Sigmoid colon (tissue), 7 donors: ENCODE results near the gene CDIP1. TPM values are rescaled to one million over a fixed set of nuclear protein-coding genes. Genes with fewer than 3 reads are reported as not detected.

Experiments used
- DNase-seq: peaks from one replicate; pipeline ENCODE4 v3.0.0-alpha.2; 2019
- H3K27ac ChIP-seq, 4 donors: fragments of 200-600 bp; sonication (generic); one replicate each; pipeline ENCODE4 v1.5.1; 2016 to 2019; ENCODE audit warnings: mild to moderate bottlenecking in 1 of 4
- H3K27me3 ChIP-seq, 3 donors: fragments of 200-600 bp; sonication (generic); one replicate each; pipeline ENCODE4 v1.5.1; 2019; ENCODE audit warnings: mild to moderate bottlenecking in 1 of 3
- H3K36me3 ChIP-seq, 4 donors: fragments of 200-600 bp; sonication (generic); one replicate each; pipeline ENCODE4 v1.5.1; 2016 to 2019
- H3K4me1 ChIP-seq, 4 donors: fragments of 200-600 bp; sonication (generic); one replicate each; pipeline ENCODE4 v1.5.1; 2017 to 2019
- H3K4me3 ChIP-seq, 4 donors: fragments of 200-600 bp; sonication (generic); one replicate each; pipeline ENCODE4 v1.5.1; 2017 to 2019; ENCODE audit warnings: mild to moderate bottlenecking in 2 of 4, moderate library complexity in 1 of 4
- H3K9me3 ChIP-seq, 4 donors: fragments of 200-600 bp in 3 of 4; sonication (generic) in 3 of 4; one replicate each; pipeline versions ENCODE4 v1.5.1 to v1.6.1; 2013 to 2019
- CTCF ChIP-seq, 4 experiments: fragments of 450-650 bp in 3 of 4; fragments of 200-600 bp in 1 of 4; IDR thresholded peaks; one replicate each; pipeline ENCODE4 v1.5.1; 2016 to 2019; ENCODE audit warnings: antibody characterized with exemption in 4 of 4, mild to moderate bottlenecking in 3 of 4, moderate library complexity in 2 of 4
- EP300 ChIP-seq, 4 donors: sonication (generic); formaldehyde crosslinking; IDR thresholded peaks; one replicate each; pipeline ENCODE4 v1.6.1; 2017; ENCODE audit warnings: antibody characterized with exemption in 4 of 4
- POLR2A ChIP-seq, 2 donors: fragments of 450-650 bp; IDR thresholded peaks; one replicate each; pipeline ENCODE4 v1.6.1; 2016; ENCODE audit warnings: antibody characterized with exemption in 2 of 2, mild to moderate bottlenecking in 2 of 2, moderate library complexity in 2 of 2
- POLR2AphosphoS5 ChIP-seq, 4 donors: sonication (generic); formaldehyde crosslinking; IDR thresholded peaks; one replicate each; pipeline ENCODE4 v1.6.1; 2017; ENCODE audit warnings: antibody characterized with exemption in 4 of 4
- WGBS, 2 donors: extraction: QIAGEN DNeasy Blood & Tissue Kit; methylation state at CpG; one replicate each; pipeline ENCODE4 v1.1.7; 2013; 5-methylcytosine and 5-hydroxymethylcytosine counted together
- intact Hi-C: fragments of 100-400 bp; cut with DNase I; formaldehyde crosslinking; loops from one replicate; pipeline ENCODE4 v1.15.1; 2023
- polyA plus RNA-seq, 3 donors: library from polyadenylated mRNA; stranded (reverse); fragments of 200-250 nt; gene quantifications; one replicate each; pipeline ENCODE4 v1.2.3, GENCODE V29; 2013
- total RNA-seq, 4 donors: library from RNA; depleted of rRNA; stranded (reverse); fragments of >200 nt; gene quantifications; one replicate each; pipeline ENCODE4 v1.1.0, GENCODE V29; 2016
- donor health status: healthy with polysubstance abuse.
- donor health status: Bipolar disorder and iron deficiency.
- donor health status: healthy.

The CDIP1 gene
- total RNA-seq (10 to 100 TPM; 12.8 to 22.4 (median 18.6) TPM), polyA plus RNA-seq (10 to 100 TPM; 10.8 to 16.2 (median 16.1) TPM)

GRCh38 chr16:4538350-4539235 lies at the start of gene CDIP1:
Gene CDIP1 (minus strand): TSS chr16:4538773. CDS start chr16:4514130, 24,643 bp downstream.
- H3K4me3 ChIP-seq: peak within 1 kb of the TSS; percentile 63 to 86 (median 82)
- H3K36me3 ChIP-seq: no peaks in the 10 kb centered on the region
- intact Hi-C loops: loop anchor here (2.0 kb wide), 1 partner anchor 76 kb away; the partner anchor contains the start of gene UBALD1
- H3K4me1 ChIP-seq: peaks cover 0 to 11% (median 8%) of the 10 kb centered on the region in 4 donors
- TF ChIP-seq EP300 (IDR thresholded peaks at IDR 0.05): peak in 2 of 4 donors; percentile 53 to 80
- TF ChIP-seq CTCF (IDR thresholded peaks at IDR 0.05): no peak
- TF ChIP-seq POLR2A (IDR thresholded peaks at IDR 0.05): peak; percentile 22 to 66
- TF ChIP-seq POLR2AphosphoS5 (IDR thresholded peaks at IDR 0.05): peak; percentile 89 to 95 (median 94)
- peak; percentile 99 for DNase-seq
- 5% methylated on average over 67 of the region's 67 CpGs for WGBS, 2 donors
- peak within 1 kb of the TSS; percentile 83 to 91 (median 88) for H3K27ac ChIP-seq
- H3K27me3 ChIP-seq: no peaks in the 10 kb centered on the region
- no peaks in the 10 kb centered on the region for H3K9me3 ChIP-seq

DNA sequence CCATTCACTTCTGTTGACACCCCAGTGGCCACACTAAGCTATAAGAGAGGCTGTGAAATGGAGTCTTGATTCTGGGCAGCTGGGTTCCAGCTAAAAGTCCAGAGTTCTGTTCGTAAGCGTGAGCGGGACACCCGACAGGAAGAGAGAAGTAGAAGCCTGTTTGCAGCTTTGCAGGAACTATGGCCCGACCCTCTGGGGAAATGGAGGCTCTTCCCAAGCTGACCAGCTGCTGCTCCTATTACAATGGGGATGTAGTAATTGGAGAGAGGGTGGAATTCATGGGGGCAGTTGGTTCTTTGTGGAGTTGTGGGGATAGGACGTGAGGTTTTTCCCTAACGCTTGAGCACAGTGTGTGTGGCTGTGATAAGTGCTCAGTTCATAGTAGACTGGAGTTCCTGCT lies 47.7 kb upstream of the CDIP1 start:
- Histone ChIP-seq H3K4me3 (no peak overlapping the region), H3K27ac (no peak overlapping the region), H3K36me3 (no peaks in the 10 kb centered on the region), H3K4me1 (no peaks in the 10 kb centered on the region), H3K27me3 (no peaks in the 10 kb centered on the region), H3K9me3 (no peaks in the 10 kb centered on the region)
- 62 to 69% methylated on average over 7 of the region's 7 CpGs for WGBS, 2 donors
- TF ChIP-seq EP300 (IDR thresholded peaks at IDR 0.05): no peak
- no peak for TF ChIP-seq POLR2AphosphoS5 (IDR thresholded peaks at IDR 0.05)
- no peak for TF ChIP-seq CTCF (IDR thresholded peaks at IDR 0.05)
- no peak for TF ChIP-seq POLR2A (IDR thresholded peaks at IDR 0.05)
- intact Hi-C loops: no loop called here
- no peak for DNase-seq

DNA sequence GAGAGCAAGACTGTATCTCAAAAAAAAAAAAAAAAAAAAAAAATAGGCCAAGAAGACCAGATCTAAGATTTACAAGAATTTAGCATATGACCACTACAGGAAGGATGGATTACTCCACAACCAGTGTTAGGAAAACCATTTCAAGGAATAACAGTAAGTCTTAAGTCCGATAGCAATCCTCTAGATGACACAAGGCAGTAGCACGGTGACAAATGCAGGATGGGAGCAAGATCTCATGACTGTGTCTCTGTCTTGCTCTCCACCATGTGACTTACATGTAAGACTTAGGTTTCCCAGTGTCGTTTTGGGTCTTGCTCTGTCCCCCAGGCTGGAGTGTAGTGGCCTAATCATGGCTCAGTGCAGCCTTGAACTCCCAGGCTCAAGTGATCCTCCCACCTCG lies 45.3 kb upstream of the CDIP1 start:
- no peaks in the 10 kb centered on the region for H3K36me3 ChIP-seq
- no peak overlapping the region for H3K27ac ChIP-seq
- intact Hi-C loops: no loop called here
- no peak overlapping the region for H3K4me3 ChIP-seq
- TF ChIP-seq POLR2A (IDR thresholded peaks at IDR 0.05): no peak
- TF ChIP-seq CTCF (IDR thresholded peaks at IDR 0.05): no peak
- TF ChIP-seq EP300 (IDR thresholded peaks at IDR 0.05): no peak
- TF ChIP-seq POLR2AphosphoS5 (IDR thresholded peaks at IDR 0.05): no peak
- H3K9me3 ChIP-seq: no peaks in the 10 kb centered on the region
- H3K27me3 ChIP-seq: no peaks in the 10 kb centered on the region
- WGBS, 2 donors: 85 to 89% methylated on average over 4 of the region's 4 CpGs
- no peak for DNase-seq
- H3K4me1 ChIP-seq: no peaks in the 10 kb centered on the region

DNA sequence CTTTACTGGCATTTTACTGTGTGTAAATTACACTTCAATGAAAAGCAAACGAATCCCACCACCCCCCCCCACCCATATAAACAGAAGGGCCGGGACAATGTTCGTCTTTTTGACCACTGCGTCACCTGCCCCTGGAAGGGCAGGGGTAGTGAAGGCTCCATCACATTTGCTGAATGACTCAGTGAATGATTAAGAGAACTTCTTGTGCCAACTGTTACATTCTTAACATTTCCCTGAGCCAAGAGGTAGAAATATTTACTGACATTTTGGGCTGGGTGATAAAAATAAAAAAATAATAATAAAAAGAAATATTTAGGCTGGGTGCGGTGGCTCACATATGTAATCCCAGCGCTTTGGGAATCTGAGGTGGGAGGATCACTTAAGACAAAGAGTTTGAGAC lies 41.7 kb upstream of the CDIP1 start:
- WGBS, 2 donors: 62 to 75% methylated on average over 6 of the region's 6 CpGs
- intact Hi-C loops: no loop called here
- DNase-seq: no peak
- Histone ChIP-seq H3K27me3 (no peaks in the 10 kb centered on the region), H3K36me3 (no peaks in the 10 kb centered on the region), H3K4me1 (no peaks in the 10 kb centered on the region), H3K4me3 (no peak overlapping the region), H3K27ac (no peak overlapping the region), H3K9me3 (no peaks in the 10 kb centered on the region)
- no peak for TF ChIP-seq EP300 (IDR thresholded peaks at IDR 0.05)
- no peak for TF ChIP-seq POLR2AphosphoS5 (IDR thresholded peaks at IDR 0.05)
- TF ChIP-seq CTCF (IDR thresholded peaks at IDR 0.05): no peak
- TF ChIP-seq POLR2A (IDR thresholded peaks at IDR 0.05): no peak
